K562 (cell line): ENCODE results near the gene COMTD1. TPM values are rescaled to one million over a fixed set of nuclear protein-coding genes. Genes with fewer than 3 reads are reported as not detected.

Experiments used
- CHD1 ChIP-seq: fragments of 200-600 bp; sonication (generic); IDR thresholded peaks from one replicate; pipeline ENCODE4 v1.6.1; 2012; ENCODE audit warnings: mild to moderate bottlenecking, moderate library complexity, low read length, inconsistent platforms
- FOXK1 ChIP-seq: sonication (generic); formaldehyde crosslinking; IDR thresholded peaks from 2 replicates; pipeline ENCODE4 v1.8.0; 2022; ENCODE audit warnings: missing genetic modification reagents, mild to moderate bottlenecking, borderline replicate concordance
- MYC ChIP-seq, 2 experiments: fragments of 250-450 bp in 1 of 2; sonication (Bioruptor Pico) in 1 of 2; IDR thresholded peaks; 2 replicates each; pipeline versions ENCODE4 v1.5.1 to v1.6.1; 2012 to 2021; ENCODE audit warnings: low read depth in 2 of 2, borderline replicate concordance in 1 of 2, improper control_type of control experiment in 1 of 2, low read length in 1 of 2, mild to moderate bottlenecking in 1 of 2, moderate library complexity in 1 of 2
- NFATC3 ChIP-seq: fragments of 450-650 bp; IDR thresholded peaks from 2 replicates; pipeline ENCODE4 v1.6.1; 2017; ENCODE audit warnings: mild to moderate bottlenecking
- POLR2G ChIP-seq: fragments of 200-400 bp; formaldehyde crosslinking; IDR thresholded peaks from 2 replicates; pipeline ENCODE4 v1.6.1; 2017; ENCODE audit warnings: low read depth, mild to moderate bottlenecking, antibody characterized with exemption, low read length, moderate library complexity
- RBFOX2 ChIP-seq: fragments of 200-400 bp; formaldehyde crosslinking; IDR thresholded peaks from 2 replicates; pipeline ENCODE4 v1.6.1; 2017; ENCODE audit warnings: low read depth, mild to moderate bottlenecking, low read length, moderate library complexity
- RBM22 ChIP-seq: fragments of 200-400 bp; formaldehyde crosslinking; IDR thresholded peaks from 2 replicates; pipeline ENCODE4 v1.6.1; 2018; ENCODE audit warnings: low read length, low read depth; ENCODE audit not compliant: poor library complexity, severe bottlenecking
- SAP30 ChIP-seq: fragments of 200-600 bp; sonication (generic); IDR thresholded peaks from 2 replicates; pipeline ENCODE4 v1.6.1; 2012; ENCODE audit warnings: borderline replicate concordance, low read depth, mild to moderate bottlenecking, moderate library complexity, low read length, control low read depth, inconsistent platforms; ENCODE audit not compliant: insufficient read depth, poor library complexity, severe bottlenecking
- SIN3A ChIP-seq, 2 experiments: fragments of 150-350 bp in 1 of 2; IDR thresholded peaks; 2 replicates each; pipeline ENCODE4 v1.6.1; 2011 to 2016; ENCODE audit warnings: borderline replicate concordance in 2 of 2, low read depth in 2 of 2, low read length in 2 of 2, mild to moderate bottlenecking in 2 of 2, moderate library complexity in 2 of 2; ENCODE audit not compliant: control insufficient read depth in 1 of 2
- YY1 ChIP-seq, 3 experiments: IDR thresholded peaks; 2 replicates each; pipeline ENCODE4 v1.6.1; 2011; ENCODE audit warnings: low read length in 2 of 3, mild to moderate bottlenecking in 2 of 3, moderate library complexity in 2 of 3, borderline replicate concordance in 1 of 3, control low read depth in 1 of 3, low read depth in 1 of 3; ENCODE audit not compliant: insufficient read depth in 3 of 3, insufficient replicate concordance in 2 of 3, control insufficient read depth in 1 of 3, insufficient read length in 1 of 3; ENCODE audit errors: extremely low read depth in 1 of 3
- ZFX ChIP-seq: sonication (generic); formaldehyde crosslinking; IDR thresholded peaks from 2 replicates; pipeline ENCODE4 v1.8.0; 2022; ENCODE audit warnings: mild to moderate bottlenecking, missing genetic modification reagents, moderate library complexity
- polyA plus RNA-seq, 8 experiments: library from polyadenylated mRNA; depleted of rRNA in 4 of 8; stranded (reverse) in 5 of 8; unstranded in 3 of 8; fragments of >200 nt; fragmentation: Nextera tagmentation in 2 of 8; fragmentation: Illumina TruSeq in 1 of 8; extraction: Ambion mirVana in 2 of 8; extraction: Trizol in 1 of 8; gene quantifications; 2 replicates each; pipeline versions ENCODE4 v1.2.1 to v1.2.3, GENCODE V29; 2011 to 2014; ENCODE audit warnings: inconsistent platforms in 1 of 8, missing spikeins in 1 of 8
- total RNA-seq, 7 experiments: library from RNA; depleted of rRNA in 6 of 7; stranded (reverse); fragments of >200 nt in 6 of 7; fragmentation: Illumina TruSeq in 2 of 7; extraction: Trizol in 2 of 7; gene quantifications; 2 replicates each; pipeline versions ENCODE4 v1.2.1 to v1.2.3, GENCODE V29; 2011 to 2021; ENCODE audit warnings: low replicate concordance in 1 of 7
- TF ChIP-seq, protein P1 (sequence below): fragments of 450-650 bp; IDR thresholded peaks from 2 replicates; pipeline ENCODE4 v1.6.1; 2016; ENCODE audit warnings: borderline replicate concordance
- TF ChIP-seq, protein P2 (sequence below): fragments of 250-450 bp; sonication (Bioruptor Pico); IDR thresholded peaks from 2 replicates; pipeline ENCODE4 v1.4.0; 2020; ENCODE audit warnings: borderline replicate concordance
- TF ChIP-seq, protein P3 (sequence below): sonication (generic); formaldehyde crosslinking; IDR thresholded peaks from 2 replicates; pipeline ENCODE4 v1.8.1; 2023; ENCODE audit warnings: mild to moderate bottlenecking, missing genetic modification reagents
- TF ChIP-seq, protein P4 (sequence below), 2 experiments: fragments of 450-650 bp in 1 of 2; sonication (generic) in 1 of 2; formaldehyde crosslinking; conservative IDR thresholded peaks; 2 replicates each; pipeline versions ENCODE4 v1.4.0 to v1.8.1; 2020 to 2022; ENCODE audit warnings: mild to moderate bottlenecking in 1 of 2, missing genetic modification reagents in 1 of 2
- TF ChIP-seq, protein P5 (sequence below): sonication (generic); formaldehyde crosslinking; IDR thresholded peaks from 2 replicates; pipeline ENCODE4 v1.8.1; 2023; ENCODE audit warnings: mild to moderate bottlenecking, missing genetic modification reagents, moderate library complexity

The COMTD1 gene
- total and polyA plus RNA-seq, 9 of the 15 experiments (the other 6 are each of a cell fraction or from before 2014, with no cell fraction given), result 0.41 to 112 (median 13.7) TPM

DNA sequence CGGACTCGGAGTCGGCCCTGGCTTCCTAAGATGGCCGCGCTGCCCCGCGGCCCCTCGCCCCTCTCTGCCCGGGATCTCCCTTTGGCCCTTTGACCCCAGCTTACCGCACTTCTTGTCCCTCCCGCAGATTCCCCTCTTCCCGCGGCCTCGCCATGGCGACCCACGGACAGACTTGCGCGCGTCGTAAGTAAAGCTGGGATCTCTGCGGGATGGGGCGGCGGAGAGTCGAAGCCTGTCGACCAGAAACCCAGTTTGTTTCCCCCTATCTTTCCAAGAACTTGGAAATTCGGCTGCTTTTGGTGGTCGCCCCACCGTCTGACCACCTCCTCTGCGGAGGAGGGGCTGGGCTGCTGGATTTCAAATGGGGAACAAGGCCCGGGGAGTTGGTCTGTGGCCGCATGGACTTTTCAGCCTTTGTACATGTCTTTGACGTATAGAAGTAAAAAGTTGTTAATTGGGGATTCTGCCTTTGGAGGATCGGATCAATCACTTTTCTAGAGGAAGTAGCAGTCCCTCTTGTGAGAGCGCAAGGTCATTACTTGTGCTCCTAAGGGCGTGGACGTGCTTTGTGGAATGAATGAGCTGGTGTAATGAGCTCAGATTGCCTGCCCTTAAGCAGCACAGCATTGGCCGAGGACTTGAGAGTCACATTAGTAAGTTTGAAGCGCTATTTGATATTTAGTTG lies 24.6 kb downstream of the COMTD1 start (continued):
- TF ChIP-seq, protein P1, sequence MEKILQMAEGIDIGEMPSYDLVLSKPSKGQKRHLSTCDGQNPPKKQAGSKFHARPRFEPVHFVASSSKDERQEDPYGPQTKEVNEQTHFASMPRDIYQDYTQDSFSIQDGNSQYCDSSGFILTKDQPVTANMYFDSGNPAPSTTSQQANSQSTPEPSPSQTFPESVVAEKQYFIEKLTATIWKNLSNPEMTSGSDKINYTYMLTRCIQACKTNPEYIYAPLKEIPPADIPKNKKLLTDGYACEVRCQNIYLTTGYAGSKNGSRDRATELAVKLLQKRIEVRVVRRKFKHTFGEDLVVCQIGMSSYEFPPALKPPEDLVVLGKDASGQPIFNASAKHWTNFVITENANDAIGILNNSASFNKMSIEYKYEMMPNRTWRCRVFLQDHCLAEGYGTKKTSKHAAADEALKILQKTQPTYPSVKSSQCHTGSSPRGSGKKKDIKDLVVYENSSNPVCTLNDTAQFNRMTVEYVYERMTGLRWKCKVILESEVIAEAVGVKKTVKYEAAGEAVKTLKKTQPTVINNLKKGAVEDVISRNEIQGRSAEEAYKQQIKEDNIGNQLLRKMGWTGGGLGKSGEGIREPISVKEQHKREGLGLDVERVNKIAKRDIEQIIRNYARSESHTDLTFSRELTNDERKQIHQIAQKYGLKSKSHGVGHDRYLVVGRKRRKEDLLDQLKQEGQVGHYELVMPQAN, result peak; percentile 79
- peak in 1 of 2 experiments; percentile 70; a peak in 1 of 4 replicates for TF ChIP-seq SIN3A (IDR thresholded peaks at IDR 0.05; ENCODE audit: borderline replicate concordance in 2 of 2, control insufficient read depth in 1 of 2, low read depth in 2 of 2, low read length in 2 of 2)
- TF ChIP-seq, protein P2, sequence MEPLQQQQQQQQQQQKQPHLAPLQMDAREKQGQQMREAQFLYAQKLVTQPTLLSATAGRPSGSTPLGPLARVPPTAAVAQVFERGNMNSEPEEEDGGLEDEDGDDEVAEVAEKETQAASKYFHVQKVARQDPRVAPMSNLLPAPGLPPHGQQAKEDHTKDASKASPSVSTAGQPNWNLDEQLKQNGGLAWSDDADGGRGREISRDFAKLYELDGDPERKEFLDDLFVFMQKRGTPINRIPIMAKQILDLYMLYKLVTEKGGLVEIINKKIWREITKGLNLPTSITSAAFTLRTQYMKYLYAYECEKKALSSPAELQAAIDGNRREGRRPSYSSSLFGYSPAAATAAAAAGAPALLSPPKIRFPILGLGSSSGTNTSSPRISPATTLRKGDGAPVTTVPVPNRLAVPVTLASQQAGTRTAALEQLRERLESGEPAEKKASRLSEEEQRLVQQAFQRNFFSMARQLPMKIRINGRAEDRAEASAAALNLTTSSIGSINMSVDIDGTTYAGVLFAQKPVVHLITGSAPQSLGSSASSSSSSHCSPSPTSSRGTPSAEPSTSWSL, result no peak
- TF ChIP-seq, protein P3, sequence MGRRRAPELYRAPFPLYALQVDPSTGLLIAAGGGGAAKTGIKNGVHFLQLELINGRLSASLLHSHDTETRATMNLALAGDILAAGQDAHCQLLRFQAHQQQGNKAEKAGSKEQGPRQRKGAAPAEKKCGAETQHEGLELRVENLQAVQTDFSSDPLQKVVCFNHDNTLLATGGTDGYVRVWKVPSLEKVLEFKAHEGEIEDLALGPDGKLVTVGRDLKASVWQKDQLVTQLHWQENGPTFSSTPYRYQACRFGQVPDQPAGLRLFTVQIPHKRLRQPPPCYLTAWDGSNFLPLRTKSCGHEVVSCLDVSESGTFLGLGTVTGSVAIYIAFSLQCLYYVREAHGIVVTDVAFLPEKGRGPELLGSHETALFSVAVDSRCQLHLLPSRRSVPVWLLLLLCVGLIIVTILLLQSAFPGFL, result peak; percentile 81; the same call in 1 of the 2 replicates
- TF ChIP-seq FOXK1 (CRISPR knock-in tag), result no peak
- no peak; the same call in 1 of the 2 replicates for TF ChIP-seq MYC (IDR thresholded peaks at IDR 0.05; ENCODE audit: low read depth, low read length)
- TF ChIP-seq MYC (CRISPR knock-in tag; IDR thresholded peaks at IDR 0.05; ENCODE audit: borderline replicate concordance, low read depth), result no peak
- peak; percentile 89 for TF ChIP-seq CHD1
- TF ChIP-seq, protein P4, sequence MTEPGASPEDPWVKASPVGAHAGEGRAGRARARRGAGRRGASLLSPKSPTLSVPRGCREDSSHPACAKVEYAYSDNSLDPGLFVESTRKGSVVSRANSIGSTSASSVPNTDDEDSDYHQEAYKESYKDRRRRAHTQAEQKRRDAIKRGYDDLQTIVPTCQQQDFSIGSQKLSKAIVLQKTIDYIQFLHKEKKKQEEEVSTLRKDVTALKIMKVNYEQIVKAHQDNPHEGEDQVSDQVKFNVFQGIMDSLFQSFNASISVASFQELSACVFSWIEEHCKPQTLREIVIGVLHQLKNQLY (CRISPR knock-in tag; conservative IDR thresholded peaks at IDR 0.05), result 0 out of 4 replicates have a peak, but pooled peaks of 1 of the 2 experiments have one; percentile 45
- peak; percentile 17; the same call in 1 of the 2 replicates for TF ChIP-seq NFATC3
- peak; percentile 81 to 96 (median 89) for TF ChIP-seq YY1 (IDR thresholded peaks at IDR 0.05; ENCODE audit: borderline replicate concordance in 1 of 3, control insufficient read depth in 1 of 3, extremely low read depth in 1 of 3, insufficient read depth in 3 of 3, insufficient read length in 1 of 3, insufficient replicate concordance in 2 of 3, low read depth in 1 of 3, low read length in 2 of 3)
- TF ChIP-seq RBM22, result no peak
- peak; percentile 57 for TF ChIP-seq ZFX
- TF ChIP-seq, protein P5, sequence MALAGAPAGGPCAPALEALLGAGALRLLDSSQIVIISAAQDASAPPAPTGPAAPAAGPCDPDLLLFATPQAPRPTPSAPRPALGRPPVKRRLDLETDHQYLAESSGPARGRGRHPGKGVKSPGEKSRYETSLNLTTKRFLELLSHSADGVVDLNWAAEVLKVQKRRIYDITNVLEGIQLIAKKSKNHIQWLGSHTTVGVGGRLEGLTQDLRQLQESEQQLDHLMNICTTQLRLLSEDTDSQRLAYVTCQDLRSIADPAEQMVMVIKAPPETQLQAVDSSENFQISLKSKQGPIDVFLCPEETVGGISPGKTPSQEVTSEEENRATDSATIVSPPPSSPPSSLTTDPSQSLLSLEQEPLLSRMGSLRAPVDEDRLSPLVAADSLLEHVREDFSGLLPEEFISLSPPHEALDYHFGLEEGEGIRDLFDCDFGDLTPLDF (CRISPR knock-in tag), result peak; percentile 50; the same call in 1 of the 2 replicates
- peak; percentile 27 for TF ChIP-seq SAP30
- peak; percentile 76 for TF ChIP-seq RBFOX2
- TF ChIP-seq POLR2G, result peak; percentile 76
